Measurements from ENCODE around the gene SCMH1.

The SCMH1 gene

DNA sequence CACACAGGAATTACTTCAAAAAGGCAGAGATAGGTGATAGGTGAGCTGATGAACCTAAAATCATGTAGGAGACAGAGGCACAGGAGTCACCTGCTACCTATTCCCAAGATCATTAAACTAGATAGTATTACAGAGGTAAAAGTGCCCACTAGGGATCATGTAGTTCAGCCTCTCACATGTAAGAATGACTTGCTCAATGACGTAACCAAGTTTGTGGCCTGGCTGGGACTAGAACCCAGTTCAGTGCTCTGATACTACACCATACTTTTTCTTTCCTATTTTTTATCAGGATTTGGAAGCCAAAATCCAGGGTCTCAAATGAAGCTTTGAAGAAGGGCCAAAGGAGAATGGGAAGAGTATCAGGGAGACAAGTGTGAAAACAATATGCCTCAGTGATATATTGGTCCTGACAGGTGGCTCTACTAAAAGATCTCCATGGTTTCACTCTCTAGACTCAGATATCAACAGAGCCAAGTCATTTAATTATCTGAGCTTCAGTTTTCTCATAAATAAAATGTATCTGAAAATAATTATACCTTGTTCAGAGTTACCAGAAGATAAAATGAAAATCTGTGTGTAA, 133.3 kb downstream of the SCMH1 start:
- H3K9me3 ChIP-seq (ENCODE audit: severe bottlenecking) = no peaks in the 10 kb centered on the region
- no peak overlapping the region for H3K27ac ChIP-seq
- H3K4me3 ChIP-seq (ENCODE audit: low read depth, low read length) = no peak overlapping the region
- H3K36me3 ChIP-seq = peaks cover 48% of the 10 kb centered on the region
- DNase-seq = no peak
- H3K27me3 ChIP-seq (ENCODE audit: insufficient read depth, low read depth, severe bottlenecking) = no peaks in the 10 kb centered on the region
- TF ChIP-seq, protein P1, sequence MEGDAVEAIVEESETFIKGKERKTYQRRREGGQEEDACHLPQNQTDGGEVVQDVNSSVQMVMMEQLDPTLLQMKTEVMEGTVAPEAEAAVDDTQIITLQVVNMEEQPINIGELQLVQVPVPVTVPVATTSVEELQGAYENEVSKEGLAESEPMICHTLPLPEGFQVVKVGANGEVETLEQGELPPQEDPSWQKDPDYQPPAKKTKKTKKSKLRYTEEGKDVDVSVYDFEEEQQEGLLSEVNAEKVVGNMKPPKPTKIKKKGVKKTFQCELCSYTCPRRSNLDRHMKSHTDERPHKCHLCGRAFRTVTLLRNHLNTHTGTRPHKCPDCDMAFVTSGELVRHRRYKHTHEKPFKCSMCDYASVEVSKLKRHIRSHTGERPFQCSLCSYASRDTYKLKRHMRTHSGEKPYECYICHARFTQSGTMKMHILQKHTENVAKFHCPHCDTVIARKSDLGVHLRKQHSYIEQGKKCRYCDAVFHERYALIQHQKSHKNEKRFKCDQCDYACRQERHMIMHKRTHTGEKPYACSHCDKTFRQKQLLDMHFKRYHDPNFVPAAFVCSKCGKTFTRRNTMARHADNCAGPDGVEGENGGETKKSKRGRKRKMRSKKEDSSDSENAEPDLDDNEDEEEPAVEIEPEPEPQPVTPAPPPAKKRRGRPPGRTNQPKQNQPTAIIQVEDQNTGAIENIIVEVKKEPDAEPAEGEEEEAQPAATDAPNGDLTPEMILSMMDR (IDR thresholded peaks at IDR 0.05; ENCODE audit: low read depth, low read length) = no peak

DNA sequence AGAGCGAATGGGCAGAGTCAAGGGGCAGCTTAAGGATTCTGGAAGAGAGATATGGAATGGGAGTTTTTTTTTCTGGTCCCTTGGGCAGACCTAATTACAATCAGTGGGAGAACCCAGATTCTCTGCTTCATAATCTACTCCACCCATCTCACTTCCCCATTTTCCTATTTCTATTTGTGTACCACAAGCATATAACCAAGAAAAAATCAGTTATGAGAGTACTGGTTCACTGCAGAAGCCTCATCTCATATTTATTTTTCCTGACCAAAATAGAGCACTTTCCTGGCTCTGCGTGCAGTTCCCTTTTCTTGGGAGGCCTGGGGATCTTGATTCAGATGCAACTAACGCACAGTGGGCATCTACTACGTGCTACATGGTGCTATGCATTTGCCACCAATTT, 138.3 kb downstream of the SCMH1 start:
- Histone ChIP-seq H3K36me3 (peaks cover 15% of the 10 kb centered on the region), H3K4me3 (ENCODE audit: low read depth, low read length) (no peak overlapping the region), H3K9me3 (ENCODE audit: severe bottlenecking) (no peaks in the 10 kb centered on the region), H3K27ac (no peak overlapping the region), H3K27me3 (ENCODE audit: insufficient read depth, low read depth, severe bottlenecking) (no peaks in the 10 kb centered on the region)
- no peak for DNase-seq
- TF ChIP-seq, protein P1 (IDR thresholded peaks at IDR 0.05; ENCODE audit: low read depth, low read length) = no peak

DNA sequence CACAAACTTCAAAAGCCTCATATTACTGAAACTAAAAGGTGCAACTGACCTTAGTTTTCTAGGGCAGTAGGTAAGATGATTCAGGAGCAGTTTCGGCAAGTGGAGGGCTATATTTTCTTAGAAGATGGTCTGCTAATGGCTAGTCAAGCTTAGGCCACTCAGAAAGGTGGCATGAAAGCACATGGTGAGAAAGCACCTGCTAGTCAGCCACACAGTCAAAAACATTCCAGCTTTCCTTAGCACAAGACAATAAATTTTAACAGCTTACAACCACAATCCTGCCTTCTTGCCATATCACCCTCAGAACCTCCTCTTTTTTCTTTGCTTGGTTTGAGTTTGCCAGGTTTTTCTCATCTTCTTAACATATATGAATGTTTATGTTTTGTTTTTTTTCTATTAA, 139.5 kb downstream of the SCMH1 start:
- Histone ChIP-seq H3K9me3 (ENCODE audit: severe bottlenecking) (no peaks in the 10 kb centered on the region), H3K4me3 (ENCODE audit: low read depth, low read length) (no peak overlapping the region), H3K36me3 (peaks cover 11% of the 10 kb centered on the region), H3K27ac (no peak overlapping the region), H3K27me3 (ENCODE audit: insufficient read depth, low read depth, severe bottlenecking) (no peaks in the 10 kb centered on the region)
- TF ChIP-seq, protein P1 (IDR thresholded peaks at IDR 0.05; ENCODE audit: low read depth, low read length) = no peak
- DNase-seq = no peak

GRCh38 chr1:41101950-41102607, 140.0 kb downstream of the SCMH1 start:
- H3K27ac ChIP-seq = no peak overlapping the region
- no peaks in the 10 kb centered on the region for H3K9me3 ChIP-seq (ENCODE audit: severe bottlenecking)
- TF ChIP-seq, protein P1 (IDR thresholded peaks at IDR 0.05; ENCODE audit: low read depth, low read length) = no peak
- DNase-seq = no peak
- H3K27me3 ChIP-seq (ENCODE audit: insufficient read depth, low read depth, severe bottlenecking) = no peaks in the 10 kb centered on the region
- peaks cover 9% of the 10 kb centered on the region for H3K36me3 ChIP-seq
- H3K4me3 ChIP-seq (ENCODE audit: low read depth, low read length) = no peak overlapping the region

DNA sequence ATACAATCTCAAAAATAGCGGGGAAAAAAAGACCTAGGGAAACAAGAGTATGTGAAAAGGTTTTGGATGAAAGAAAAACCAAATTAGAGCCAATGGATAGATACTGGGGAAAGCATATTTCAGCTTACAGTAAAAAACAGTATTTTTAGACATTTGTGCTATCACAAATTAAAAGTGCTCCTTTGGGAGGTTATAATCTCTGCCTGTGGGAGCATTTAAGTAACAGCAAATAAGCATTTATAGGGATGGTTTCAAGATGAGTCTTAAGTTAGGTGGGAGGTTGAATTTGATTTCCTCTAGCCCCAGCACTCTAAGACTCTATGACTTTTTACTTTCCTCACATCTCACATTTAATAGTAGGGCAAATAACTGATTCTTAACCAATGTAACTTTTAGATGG, 141.0 kb downstream of the SCMH1 start:
- Histone ChIP-seq H3K27ac (no peak overlapping the region), H3K36me3 (peaks cover 13% of the 10 kb centered on the region)
- TF ChIP-seq, protein P1 (IDR thresholded peaks at IDR 0.05; ENCODE audit: low read depth, low read length) = no peak

GRCh38 chr1:41100170-41100569, 141.9 kb downstream of the SCMH1 start:
- Histone ChIP-seq H3K36me3 (peaks cover 13% of the 10 kb centered on the region), H3K27me3 (ENCODE audit: insufficient read depth, low read depth, severe bottlenecking) (no peaks in the 10 kb centered on the region), H3K4me3 (ENCODE audit: low read depth, low read length) (no peak overlapping the region), H3K27ac (no peak overlapping the region), H3K9me3 (ENCODE audit: severe bottlenecking) (no peaks in the 10 kb centered on the region)
- DNase-seq = no peak
- TF ChIP-seq, protein P1 (IDR thresholded peaks at IDR 0.05; ENCODE audit: low read depth, low read length) = no peak

More for the DNA sequence above, 141.0 kb downstream of the SCMH1 start:
- H3K4me3 ChIP-seq (ENCODE audit: low read depth, low read length) = no peak overlapping the region
- DNase-seq = no peak
- no peaks in the 10 kb centered on the region for H3K27me3 ChIP-seq (ENCODE audit: insufficient read depth, low read depth, severe bottlenecking)
- no peaks in the 10 kb centered on the region for H3K9me3 ChIP-seq (ENCODE audit: severe bottlenecking)
